ENCODE data around the gene ITPR1. TPM values are rescaled to one million over a fixed set of nuclear protein-coding genes. Genes with fewer than 3 reads are reported as not detected.

ITPR1 gene
- total and polyA plus RNA-seq, 4 donors: 9.3 to 43.7 (median 20.9) TPM

DNA sequence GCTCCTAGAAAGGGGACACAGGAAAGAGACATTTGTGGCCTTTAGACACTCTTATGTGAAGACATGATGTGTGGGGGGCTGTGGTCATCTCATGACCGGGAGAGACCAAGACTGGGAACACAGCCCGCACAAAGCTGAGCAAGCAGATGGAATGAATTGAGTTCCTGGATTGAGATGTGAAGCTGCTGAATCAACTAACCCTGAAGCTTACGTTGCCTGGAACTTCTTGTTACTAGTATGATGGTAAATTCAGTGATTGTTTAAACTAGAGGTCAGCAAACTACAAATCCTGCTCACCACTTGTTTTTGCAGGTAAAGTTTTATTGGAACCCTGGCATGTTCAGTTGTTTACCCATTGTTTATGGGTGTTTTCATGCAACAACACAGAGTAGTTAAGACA, 402.7 kb downstream of the ITPR1 start:
- no peak overlapping the region for H3K4me3 ChIP-seq (ENCODE audit: low read depth, low read length)
- H3K27ac ChIP-seq (ENCODE audit: low read depth, low read length): no peak overlapping the region
- no peaks in the 10 kb centered on the region for H3K36me3 ChIP-seq (ENCODE audit: control insufficient read depth, insufficient read depth, low read length)
- no peaks in the 10 kb centered on the region for H3K27me3 ChIP-seq (ENCODE audit: control insufficient read depth, insufficient read depth, low read length)
- H3K4me1 ChIP-seq (ENCODE audit: control insufficient read depth, insufficient read depth, low read length): no peaks in the 10 kb centered on the region
- no peaks in the 10 kb centered on the region for H3K9me3 ChIP-seq (ENCODE audit: control insufficient read depth, insufficient read depth, low read length)
- 70% methylated on average over 3 of the region's 3 CpGs for WGBS (ENCODE audit: insufficient coverage)
- DNase-seq (ENCODE audit: low read depth in 4 of 6, low spot score in 6 of 6): no peak

Other genes starting within 250 kb of the ITPR1 start
- gene SETMAR, start 190.0 kb upstream of the ITPR1 start, total RNA-seq: 10 to 100 TPM; 19.1 to 28.4 TPM
- 10 to 100 TPM; 20.5 to 21.9 TPM for gene SETMAR, start 190.0 kb upstream of the ITPR1 start, polyA plus RNA-seq (ENCODE audit: insufficient read length in 2 of 2)
- gene SUMF1, start 26.1 kb upstream of the ITPR1 start, total RNA-seq: 10 to 100 TPM; 31.9 to 39.5 TPM
- 10 to 100 TPM; 13.2 to 15.7 TPM for gene SUMF1, start 26.1 kb upstream of the ITPR1 start, polyA plus RNA-seq (ENCODE audit: insufficient read length in 2 of 2)